ENCODE measurements around the gene ABCC9.

ABCC9 gene

GRCh38 chr12:21980544-21980943 is 39.3 kb upstream of the ABCC9 start:
- no peak for TF ChIP-seq CTCF (conservative IDR thresholded peaks at IDR 0.05)
- no peak for TF ChIP-seq ZFX (IDR thresholded peaks at IDR 0.05)
- H3K27ac ChIP-seq, result no peak overlapping the region

GRCh38 chr12:21975293-21975692 is 34.1 kb upstream of the ABCC9 start:
- TF ChIP-seq CTCF (conservative IDR thresholded peaks at IDR 0.05), result no peak
- no peak for TF ChIP-seq ZFX (IDR thresholded peaks at IDR 0.05)
- H3K27ac ChIP-seq, result no peak overlapping the region

- TF ChIP-seq ZFX (IDR thresholded peaks at IDR 0.05) (no peak), CTCF (conservative IDR thresholded peaks at IDR 0.05) (no peak)
- no peak overlapping the region for H3K27ac ChIP-seq
Measured at GRCh38 chr12:21973221-21973620, 32.0 kb upstream of the ABCC9 start.

GRCh38 chr12:21972055-21972454 is 30.8 kb upstream of the ABCC9 start:
- no peak for TF ChIP-seq ZFX (IDR thresholded peaks at IDR 0.05)
- no peak for TF ChIP-seq CTCF (conservative IDR thresholded peaks at IDR 0.05)
- H3K27ac ChIP-seq, result no peak overlapping the region

- no peak for TF ChIP-seq CTCF (conservative IDR thresholded peaks at IDR 0.05)
- TF ChIP-seq ZFX (IDR thresholded peaks at IDR 0.05), result no peak
- no peak overlapping the region for H3K27ac ChIP-seq
Measured at GRCh38 chr12:21971344-21971743, 30.1 kb upstream of the ABCC9 start.

- H3K27ac ChIP-seq, result no peak overlapping the region
- TF ChIP-seq ZFX (IDR thresholded peaks at IDR 0.05) (no peak), CTCF (conservative IDR thresholded peaks at IDR 0.05) (peak; percentile 14)
Measured at GRCh38 chr12:21962821-21963220, 21.6 kb upstream of the ABCC9 start.

- H3K27ac ChIP-seq, result no peak overlapping the region
Measured at GRCh38 chr12:21962236-21962635, 21.0 kb upstream of the ABCC9 start.

More at GRCh38 chr12:21962236-21962635, 21.0 kb upstream of the ABCC9 start:
- no peak for TF ChIP-seq ZFX (IDR thresholded peaks at IDR 0.05)
- TF ChIP-seq CTCF (conservative IDR thresholded peaks at IDR 0.05), result no peak

Measured in C4-2B (cell line).